CD4-positive, alpha-beta T cell treated with Interferon gamma for 1 hour (primary cell): ENCODE measurements around the gene DDIT3.
A peak's percentile ranks its signal among the peaks of the same experiment; 100 is the strongest.
"Not testable (repeated sequence)": the region's sequence is repeated elsewhere in the genome, so short reads cannot be mapped to it uniquely, and the experiment has no call there.

Experiments
- DNase-seq: peaks from one replicate; pipeline ENCODE4 v3.0.0-alpha.2; 2020

Gene DDIT3

GRCh38 chr12:57524814-57525614 is 4.7 kb upstream of the DDIT3 start:
- no peak for DNase-seq

- no peak for DNase-seq
Observed at GRCh38 chr12:57523706-57524614, 3.6 kb upstream of the DDIT3 start.

GRCh38 chr12:57522887-57523705 is 2.8 kb upstream of the DDIT3 start:
- DNase-seq, result peak; percentile 62

GRCh38 chr12:57522011-57522886 is 1.9 kb upstream of the DDIT3 start, which contains the start of gene MBD6:
TSS of gene MBD6 (plus strand) at chr12:57522824. CDS start at chr12:57524304, 1,480 bp downstream.
- peak; percentile 93 for DNase-seq

- DNase-seq, result no peak
Observed at GRCh38 chr12:57521525-57522010, 1.3 kb upstream of the DDIT3 start.

- no peak for DNase-seq
Observed at GRCh38 chr12:57519796-57520052, 590 bp downstream of the DDIT3 start.

GRCh38 chr12:57518920-57519795 is 1.2 kb downstream of the DDIT3 start:
- DNase-seq, result no peak

GRCh38 chr12:57518176-57518919 is 2.0 kb downstream of the DDIT3 start:
- no peak for DNase-seq

- not testable (repeated sequence) for DNase-seq
Observed at GRCh38 chr12:57517718-57518117, 2.6 kb downstream of the DDIT3 start.

GRCh38 chr12:57517187-57517586 is 3.1 kb downstream of the DDIT3 start:
- DNase-seq, result no peak

GRCh38 chr12:57516617-57517153 is 3.6 kb downstream of the DDIT3 start:
- no peak for DNase-seq

- no peak for DNase-seq
Observed at GRCh38 chr12:57515934-57516541, 4.3 kb downstream of the DDIT3 start.

GRCh38 chr12:57515408-57515933 is 4.8 kb downstream of the DDIT3 start:
- no peak for DNase-seq

GRCh38 chr12:57514720-57515407 is 5.5 kb downstream of the DDIT3 start:
- no peak for DNase-seq

GRCh38 chr12:57514246-57514645 is 6.1 kb downstream of the DDIT3 start:
- not testable (repeated sequence) for DNase-seq

- not testable (repeated sequence) for DNase-seq
Observed at GRCh38 chr12:57513677-57514076, 6.6 kb downstream of the DDIT3 start.

GRCh38 chr12:57513266-57513665 is 7.0 kb downstream of the DDIT3 start:
- no peak for DNase-seq

- no peak for DNase-seq
Observed at GRCh38 chr12:57512665-57513064, 7.6 kb downstream of the DDIT3 start.
